Measurements from ENCODE around the gene SCLY. TPM values are rescaled to one million over a fixed set of nuclear protein-coding genes. Genes with fewer than 3 reads are reported as not detected.

SCLY gene
- polyA plus RNA-seq, 1 of the 3 experiments (the other 2 are of a cell fraction), result 20.9 TPM

- WGBS (ENCODE audit: low lambda C conversion rate), result 95% methylated on average over 16 of the region's 60 CpGs
- Histone ChIP-seq H3K4me2 (no peak overlapping the region), H3K4me3 (ENCODE audit: low read depth in 2 of 2, low read length in 1 of 2) (no peak overlapping the region), H3K27me3 (ENCODE audit: insufficient read depth) (no peaks in the 10 kb centered on the region), H3F3A (replicated peaks; ENCODE audit: insufficient read depth) (no peaks in the 10 kb centered on the region), H2AFZ (ENCODE audit: low read depth) (no peak overlapping the region), H3K9ac (no peak overlapping the region), H4K20me1 (ENCODE audit: insufficient read depth) (no peaks in the 10 kb centered on the region), H3K4me1 (ENCODE audit: control insufficient read depth in 1 of 2, insufficient read depth in 2 of 2, low read depth in 1 of 2, low read length in 1 of 2) (peaks cover 5 to 10% of the 10 kb centered on the region in 2 experiments; a peak in 3 of 4 replicates), H3K9me3 (no peaks in the 10 kb centered on the region), H3K9me2 (no peaks in the 10 kb centered on the region), H3K27ac (ENCODE audit: low read depth in 2 of 2, low read length in 1 of 2) (no peak overlapping the region), H3K36me3 (replicated peaks in 1 of 2; ENCODE audit: control insufficient read depth in 1 of 2, insufficient read depth in 2 of 2, low read length in 1 of 2) (no peaks in the 10 kb centered on the region), H3K79me2 (ENCODE audit: insufficient read depth) (no peaks in the 10 kb centered on the region)
- ChIA-PET CTCF (interaction anchor here (1.2 kb wide), 1 partner anchor 109 kb away, joined by 3 read pairs; no protein-coding TSS in a partner anchor), POLR2A (no interaction called here)
- DNase-seq, result no peak
- TF ChIP-seq FOSL2 (IDR thresholded peaks at IDR 0.05; ENCODE audit: borderline replicate concordance, low read depth), result no peak
- no peak for TF ChIP-seq SIN3A (IDR thresholded peaks at IDR 0.05; ENCODE audit: borderline replicate concordance, low read depth, low read length)
- TF ChIP-seq TCF12 (IDR thresholded peaks at IDR 0.05), result no peak
- no peak for TF ChIP-seq TAF1 (IDR thresholded peaks at IDR 0.05; ENCODE audit: borderline replicate concordance, low read depth, low read length)
- no peak for TF ChIP-seq FOXJ3 (CRISPR knock-in tag; IDR thresholded peaks at IDR 0.05)
- no peak for TF ChIP-seq MXI1 (IDR thresholded peaks at IDR 0.05; ENCODE audit: low read depth, low read length)
- TF ChIP-seq ZBTB33 (IDR thresholded peaks at IDR 0.05; ENCODE audit: borderline replicate concordance, low read depth), result no peak
- TF ChIP-seq SMC3 (IDR thresholded peaks at IDR 0.05; ENCODE audit: low read depth, low read length), result no peak
- TF ChIP-seq FOXM1 (IDR thresholded peaks at IDR 0.05; ENCODE audit: low read depth), result no peak
- no peak for TF ChIP-seq EP300 (IDR thresholded peaks at IDR 0.05; ENCODE audit: borderline replicate concordance in 1 of 2, low read depth in 1 of 2, low read length in 1 of 2)
- TF ChIP-seq USF2 (IDR thresholded peaks at IDR 0.05; ENCODE audit: borderline replicate concordance, low read depth, low read length), result no peak
- no peak for TF ChIP-seq GATA2 (CRISPR knock-in tag; IDR thresholded peaks at IDR 0.05)
- TF ChIP-seq CHD2 (IDR thresholded peaks at IDR 0.05; ENCODE audit: low read length, partially characterized antibody), result no peak
Observed at GRCh38 chr2:238140721-238141540, 80.1 kb downstream of the SCLY start.

Data from SK-N-SH (cell line).